HG03280 (cell line): ENCODE data around the gene NENF.
"Not testable (repeated sequence)": the region's sequence is repeated elsewhere in the genome, so short reads cannot be mapped to it uniquely, and the experiment has no call there.

ENCODE experiments used
- ATAC-seq: cut with Tn5 transposase; IDR thresholded peaks from one replicate; pipeline ENCODE4 v1.9.1; 2021; ENCODE audit warnings: mild to moderate bottlenecking, moderate library complexity; ENCODE audit not compliant: unreplicated experiment

The NENF gene

GRCh38 chr1:212432661-212433576 is at the start of gene NENF:
NENF (plus strand) TSS chr1:212432920; CDS start chr1:212432944, 24 bp downstream.
- ATAC-seq: peak; percentile 99

- ATAC-seq: no peak
These were observed 46.7 kb upstream of the NENF start for GRCh38 chr1:212386029-212386428.

DNA sequence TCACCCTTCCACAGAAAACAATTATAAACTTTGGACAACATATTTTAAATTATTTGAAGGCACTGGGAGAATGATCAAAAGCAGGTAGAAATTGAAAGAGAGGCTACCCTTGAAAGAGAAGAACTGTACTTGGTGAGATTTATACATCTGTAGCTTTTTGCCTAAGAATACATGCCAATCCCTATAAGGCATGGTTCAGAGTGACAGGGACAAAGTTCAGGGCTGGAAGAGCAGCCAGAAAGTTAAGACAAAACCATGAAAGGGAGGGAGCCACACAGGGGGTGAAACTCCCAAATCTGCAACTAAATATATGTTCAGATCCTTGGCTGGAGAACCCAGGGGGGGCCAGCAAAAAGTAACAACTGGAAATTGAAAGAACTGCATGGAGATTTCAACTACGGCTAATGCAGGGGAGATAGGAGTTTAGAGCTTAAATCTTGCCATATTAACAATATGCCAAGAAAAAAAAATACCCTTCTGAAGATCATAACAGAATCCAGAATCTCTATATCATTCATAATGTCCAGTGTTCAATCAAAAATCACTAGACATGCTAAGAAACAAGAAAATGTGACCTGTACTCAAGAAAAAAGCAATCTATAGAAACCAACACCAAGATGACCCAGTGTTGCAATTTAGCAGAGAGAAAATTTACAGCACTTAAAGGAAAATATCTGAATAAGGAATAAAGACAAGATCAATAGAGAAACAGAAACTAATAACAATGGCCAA is 43.6 kb upstream of the NENF start:
- no peak for ATAC-seq

- not testable (repeated sequence) for ATAC-seq
These were observed 36.9 kb upstream of the NENF start for GRCh38 chr1:212395678-212396437.

GRCh38 chr1:212396638-212397037 is 36.1 kb upstream of the NENF start:
- no peak for ATAC-seq

GRCh38 chr1:212397171-212397570 is 35.5 kb upstream of the NENF start:
- ATAC-seq: no peak

DNA sequence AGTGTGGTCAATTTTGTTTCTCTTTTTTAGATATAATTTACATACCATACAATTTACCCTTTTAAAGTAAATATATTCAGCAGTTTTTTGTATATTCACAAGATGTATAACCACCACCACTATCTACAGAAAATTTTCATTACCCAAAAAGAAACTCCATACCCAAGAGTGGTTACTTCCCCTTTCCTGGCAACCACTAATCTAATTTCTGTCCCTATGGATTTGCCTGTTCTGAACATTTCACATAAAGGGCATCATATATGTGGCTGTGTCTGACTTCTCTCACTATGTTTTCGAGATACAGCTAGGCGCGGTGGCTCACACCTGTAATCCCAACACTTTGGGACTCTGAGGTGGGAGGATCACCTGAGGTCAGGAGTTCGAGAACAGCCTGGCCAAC is 31.7 kb upstream of the NENF start:
- no peak for ATAC-seq

GRCh38 chr1:212401838-212402582 is 30.7 kb upstream of the NENF start:
- ATAC-seq: no peak

GRCh38 chr1:212402666-212403321 is 29.9 kb upstream of the NENF start:
- no peak for ATAC-seq

- no peak for ATAC-seq
These were observed 22.4 kb upstream of the NENF start for GRCh38 chr1:212410231-212410820.

DNA sequence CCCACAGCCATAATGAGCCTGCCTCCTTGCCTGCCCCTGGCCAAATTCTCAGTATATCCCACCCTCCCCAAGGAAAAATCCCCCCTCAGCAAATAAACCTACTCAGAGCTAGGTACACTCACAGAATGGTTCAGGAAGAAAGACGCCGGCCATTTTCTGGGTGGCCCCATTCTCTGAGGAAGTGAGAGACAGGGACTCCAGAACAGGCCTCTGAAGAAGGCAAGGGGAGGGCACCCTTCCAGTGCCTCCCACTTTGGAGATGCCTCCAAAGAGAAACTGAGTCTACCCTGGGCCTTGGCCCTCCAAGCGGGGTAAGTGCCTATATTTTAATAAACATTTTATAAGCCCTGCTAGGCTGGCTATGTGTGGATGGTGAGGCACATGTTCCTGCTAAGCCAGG is 20.3 kb upstream of the NENF start:
- ATAC-seq: no peak

DNA sequence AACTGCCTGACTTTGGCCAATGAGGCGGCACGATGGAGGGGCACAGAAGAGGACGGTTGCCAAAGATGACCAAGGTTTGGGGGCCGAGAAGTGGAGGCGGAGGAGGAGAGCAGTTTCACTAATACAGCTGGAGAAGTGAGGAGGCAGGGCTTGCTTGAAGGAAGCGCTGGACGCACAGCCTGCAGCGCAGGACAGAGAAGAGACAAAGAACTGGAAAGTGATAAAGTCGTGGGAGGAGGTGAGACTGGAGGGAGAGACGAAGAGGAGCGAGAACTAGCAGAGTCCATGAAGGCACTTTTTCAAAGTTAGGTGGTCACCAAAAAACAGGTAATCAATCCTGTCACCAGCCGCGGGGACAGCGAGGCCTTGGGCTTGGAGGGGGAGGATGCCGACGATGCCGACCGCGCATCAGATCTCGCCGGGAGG is 18.8 kb upstream of the NENF start:
- ATAC-seq: no peak

DNA sequence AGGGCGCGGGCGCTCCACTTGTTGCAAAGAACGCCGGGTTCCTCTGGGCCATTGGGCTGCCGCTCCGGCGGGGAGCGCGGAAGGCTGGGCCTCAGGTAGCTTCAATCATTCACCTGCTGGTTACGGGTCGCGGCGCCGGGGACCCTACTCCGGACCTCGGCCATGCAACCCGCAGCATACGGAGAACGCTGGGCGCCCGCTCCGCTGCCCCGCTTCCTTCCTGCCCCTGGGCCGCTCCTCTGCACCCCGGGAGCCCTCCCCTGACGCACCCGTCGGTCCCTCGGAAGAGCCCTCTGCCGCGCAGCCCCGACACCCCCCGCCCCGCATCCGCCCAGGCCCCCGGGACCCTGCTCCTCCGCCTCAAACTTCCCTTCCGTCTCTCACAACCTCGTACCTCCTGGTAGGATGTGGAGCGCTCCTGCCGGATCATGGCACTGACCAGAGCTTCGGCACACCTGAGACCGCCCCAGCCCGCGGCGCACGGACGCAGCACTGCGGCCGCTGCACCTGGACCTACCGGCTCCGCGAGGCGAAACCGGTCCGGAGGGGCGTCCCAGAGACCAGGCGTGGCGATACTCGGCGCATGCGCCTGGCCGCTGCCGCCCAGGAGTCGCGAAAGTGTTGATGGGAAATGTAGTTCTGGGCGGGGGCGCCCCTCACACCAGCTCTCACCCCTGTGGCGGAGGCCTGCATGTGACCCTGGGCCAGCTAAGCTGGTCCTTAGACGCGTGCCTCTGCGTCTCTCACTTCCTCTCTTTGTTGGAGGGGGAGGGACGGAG is 18.2 kb upstream of the NENF start, which contains the start of gene PACC1:
TSS of gene PACC1 (minus strand) at position 559 of the 779 bp plus-strand sequence. CDS start at position 430, 129 bp downstream.
- ATAC-seq: peak; percentile 98

DNA sequence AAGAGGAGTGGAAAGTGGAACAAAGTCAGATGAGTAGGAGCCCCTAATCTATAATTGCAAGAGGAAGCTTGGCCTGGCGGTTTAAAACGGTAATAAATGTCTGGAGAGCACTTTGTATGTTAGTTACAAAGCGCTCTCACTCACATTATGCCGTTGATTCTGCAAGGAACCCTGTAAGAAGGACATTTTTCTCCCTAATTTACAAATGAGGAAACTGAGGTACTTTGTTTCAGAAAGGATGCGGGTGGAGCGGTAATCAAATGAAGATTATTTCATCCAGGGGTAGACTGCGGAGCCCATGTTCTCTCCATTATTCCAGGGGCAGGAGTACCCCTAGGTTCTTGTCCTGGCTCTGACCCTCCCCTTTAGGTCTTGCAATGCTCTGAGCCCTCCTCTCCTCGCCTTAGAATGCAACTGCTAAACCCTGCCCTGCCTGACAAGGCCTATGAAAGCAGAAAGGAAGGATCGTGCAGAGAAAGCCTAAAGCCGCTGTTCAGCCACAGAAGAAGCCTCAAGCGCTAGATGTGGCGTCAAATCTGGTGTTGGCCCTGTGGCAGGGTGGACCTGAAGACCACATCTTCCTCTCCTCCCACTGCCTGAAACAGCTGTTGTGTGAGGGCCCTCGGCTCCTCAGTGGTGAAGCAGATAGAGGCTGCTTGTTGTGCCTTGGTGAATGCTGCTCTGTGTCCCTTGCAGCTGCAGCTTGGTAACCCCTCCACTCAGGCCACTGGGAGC is 17.4 kb upstream of the NENF start:
- no peak for ATAC-seq

DNA sequence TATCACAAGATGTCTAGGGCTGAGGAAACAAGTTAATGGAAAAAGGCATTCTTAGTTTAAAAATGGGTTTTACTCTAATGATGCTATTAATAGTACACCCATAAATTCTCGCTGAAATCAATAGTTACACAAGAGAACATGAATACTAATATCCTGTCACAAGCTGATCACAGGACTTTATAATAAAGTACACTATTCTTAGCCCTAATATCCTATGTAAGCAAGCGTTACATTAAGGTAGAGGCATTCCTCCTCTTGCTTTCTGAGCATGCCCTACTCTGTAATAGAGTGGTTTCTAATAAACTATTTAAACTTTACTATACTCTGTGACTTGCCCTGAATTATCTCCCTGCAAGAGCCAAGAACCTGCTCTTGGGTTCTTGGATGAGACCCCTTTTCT is 11.6 kb upstream of the NENF start:
- no peak for ATAC-seq

- no peak for ATAC-seq
These were observed 8.8 kb upstream of the NENF start for GRCh38 chr1:212423879-212424278.

- no peak for ATAC-seq
These were observed 4.2 kb upstream of the NENF start for GRCh38 chr1:212428496-212428895.

- ATAC-seq: no peak
These were observed 2.3 kb upstream of the NENF start for GRCh38 chr1:212430416-212430815.
